Colon (tissue), 2 donors: ENCODE data around the gene INS.

Experiments
- FAIRE-seq: peaks from 2 replicates; lab custom pipeline; 2012; peaks lifted over from hg19 to GRCh38; lab: Jason Lieb, UNC
- donor health status: control.
- donor health status: control.

Gene INS

DNA sequence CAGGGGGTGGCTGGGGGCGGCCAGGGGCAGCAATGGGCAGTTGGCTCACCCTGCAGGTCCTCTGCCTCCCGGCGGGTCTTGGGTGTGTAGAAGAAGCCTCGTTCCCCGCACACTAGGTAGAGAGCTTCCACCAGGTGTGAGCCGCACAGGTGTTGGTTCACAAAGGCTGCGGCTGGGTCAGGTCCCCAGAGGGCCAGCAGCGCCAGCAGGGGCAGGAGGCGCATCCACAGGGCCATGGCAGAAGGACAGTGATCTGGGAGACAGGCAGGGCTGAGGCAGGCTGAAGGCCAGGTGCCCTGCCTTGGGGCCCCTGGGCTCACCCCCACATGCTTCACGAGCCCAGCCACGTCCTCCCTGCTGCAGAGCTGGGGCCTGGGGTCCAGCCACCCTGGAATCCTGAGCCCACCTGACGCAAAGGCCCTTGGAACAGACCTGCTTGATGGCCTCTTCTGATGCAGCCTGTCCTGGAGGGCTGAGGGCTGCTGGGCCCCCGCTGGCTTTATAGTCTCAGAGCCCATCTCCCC lies at the start of gene INS:
Gene INS (minus strand): TSS at position 474 of the 524 bp plus-strand sequence. CDS start 238 bp downstream, at position 236.
- FAIRE-seq = no peak

GRCh38 chr11:2210366-2211112 lies 49.5 kb upstream of the INS start:
- no peak for FAIRE-seq

GRCh38 chr11:2209900-2210321 lies 48.9 kb upstream of the INS start:
- no peak for FAIRE-seq

DNA sequence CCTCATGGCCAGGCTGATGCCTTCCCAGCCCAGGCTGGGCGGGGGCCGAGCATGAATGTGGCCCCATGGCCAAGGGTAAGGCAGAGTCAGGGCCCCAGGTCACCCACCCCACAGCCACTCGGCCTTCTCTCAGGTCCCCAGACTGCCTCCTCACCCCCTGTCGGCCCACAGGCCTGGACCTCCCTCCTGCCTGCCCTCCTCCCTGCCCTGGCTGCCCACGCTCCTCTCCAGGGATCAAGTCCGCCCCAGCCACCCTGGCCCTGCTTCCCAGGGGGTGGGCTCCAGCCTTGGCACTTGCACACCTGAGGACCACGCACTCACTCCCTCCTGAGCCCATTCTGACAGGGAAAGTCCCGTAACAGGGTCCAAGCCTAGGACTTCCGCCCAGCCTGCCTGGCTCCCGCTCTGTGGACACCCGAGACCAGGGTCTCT lies 48.4 kb upstream of the INS start:
- FAIRE-seq = no peak

GRCh38 chr11:2208691-2209369 lies 47.8 kb upstream of the INS start:
- no peak for FAIRE-seq

GRCh38 chr11:2207773-2208621 lies 47.0 kb upstream of the INS start:
- FAIRE-seq = no peak

GRCh38 chr11:2207212-2207611 lies 46.2 kb upstream of the INS start:
- FAIRE-seq = no peak

DNA sequence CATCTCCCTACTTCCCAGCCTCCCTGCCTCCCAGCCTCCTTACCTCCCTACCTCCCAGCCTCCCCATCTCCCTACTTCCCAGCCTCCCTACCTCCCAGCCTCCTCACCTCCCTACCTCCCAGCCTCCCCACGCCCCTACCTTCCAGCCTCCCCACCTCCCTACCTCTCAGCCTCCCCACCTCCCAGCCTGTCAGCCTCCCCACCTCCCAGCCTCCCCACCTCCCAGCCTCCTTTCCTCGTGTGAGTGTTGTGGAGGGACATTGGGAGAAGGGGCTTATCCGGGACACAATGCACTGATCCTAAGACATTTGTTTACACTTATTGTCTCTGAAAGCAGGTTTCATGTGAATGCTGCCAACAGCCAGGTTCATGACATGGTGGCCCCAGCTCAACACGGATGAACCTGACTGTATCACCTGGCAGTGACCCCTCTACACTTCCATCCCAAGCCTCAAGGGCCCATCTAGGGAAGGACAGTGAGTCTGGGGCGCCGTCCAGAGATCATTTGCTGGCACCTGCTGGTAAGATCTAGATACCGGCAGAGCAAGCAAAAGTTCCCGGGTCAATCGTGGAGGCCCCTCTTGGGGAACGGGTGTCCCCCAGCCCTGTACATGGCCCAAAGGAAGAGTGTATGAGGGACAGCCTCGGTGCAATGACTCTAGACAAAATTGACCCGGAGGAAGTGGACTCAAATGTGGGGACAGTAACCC lies 45.1 kb upstream of the INS start:
- no peak for FAIRE-seq

- no peak for FAIRE-seq
Observed at GRCh38 chr11:2205214-2205720, 44.3 kb upstream of the INS start.

DNA sequence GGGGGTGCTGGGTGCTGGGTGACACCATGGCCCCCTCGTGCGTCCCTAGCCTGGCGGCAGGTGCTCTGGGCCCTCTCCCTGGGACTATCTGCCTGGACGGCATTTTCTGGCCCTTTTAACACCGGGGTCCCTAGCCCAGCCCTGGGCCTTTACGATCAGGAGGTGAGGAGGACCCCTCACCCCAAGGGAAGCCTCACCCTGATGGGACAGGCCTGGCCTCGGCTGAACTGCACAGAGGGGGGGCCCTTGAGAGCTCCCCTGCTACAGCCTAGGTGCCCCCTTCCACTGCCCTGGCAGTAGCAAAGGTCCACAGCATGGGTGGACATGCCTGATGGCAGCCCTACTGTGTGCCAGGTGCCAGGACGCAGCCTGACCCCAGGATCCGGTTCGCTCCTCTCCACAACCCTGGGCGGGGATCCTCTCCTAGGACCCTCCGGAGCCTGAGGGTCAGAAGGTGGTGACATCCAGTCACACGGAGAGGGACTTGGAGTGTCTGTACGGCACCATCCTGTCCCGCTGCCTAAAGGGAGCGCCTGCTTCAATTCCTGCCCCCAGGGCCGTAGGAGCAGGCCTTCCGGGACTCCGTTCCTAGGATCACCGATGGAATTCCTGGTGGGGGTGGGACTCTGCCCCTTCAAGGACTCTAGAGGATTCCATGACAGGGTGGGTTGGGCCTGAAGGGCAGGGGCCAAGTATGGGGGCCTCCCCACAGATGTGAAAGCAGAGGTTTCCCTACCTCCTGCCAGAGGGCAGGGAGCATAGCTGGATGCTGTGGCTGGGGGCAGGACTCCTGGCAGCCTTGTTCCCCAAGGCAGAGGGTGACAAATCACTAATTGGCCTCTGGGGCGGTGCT lies 43.6 kb upstream of the INS start:
- FAIRE-seq = no peak

DNA sequence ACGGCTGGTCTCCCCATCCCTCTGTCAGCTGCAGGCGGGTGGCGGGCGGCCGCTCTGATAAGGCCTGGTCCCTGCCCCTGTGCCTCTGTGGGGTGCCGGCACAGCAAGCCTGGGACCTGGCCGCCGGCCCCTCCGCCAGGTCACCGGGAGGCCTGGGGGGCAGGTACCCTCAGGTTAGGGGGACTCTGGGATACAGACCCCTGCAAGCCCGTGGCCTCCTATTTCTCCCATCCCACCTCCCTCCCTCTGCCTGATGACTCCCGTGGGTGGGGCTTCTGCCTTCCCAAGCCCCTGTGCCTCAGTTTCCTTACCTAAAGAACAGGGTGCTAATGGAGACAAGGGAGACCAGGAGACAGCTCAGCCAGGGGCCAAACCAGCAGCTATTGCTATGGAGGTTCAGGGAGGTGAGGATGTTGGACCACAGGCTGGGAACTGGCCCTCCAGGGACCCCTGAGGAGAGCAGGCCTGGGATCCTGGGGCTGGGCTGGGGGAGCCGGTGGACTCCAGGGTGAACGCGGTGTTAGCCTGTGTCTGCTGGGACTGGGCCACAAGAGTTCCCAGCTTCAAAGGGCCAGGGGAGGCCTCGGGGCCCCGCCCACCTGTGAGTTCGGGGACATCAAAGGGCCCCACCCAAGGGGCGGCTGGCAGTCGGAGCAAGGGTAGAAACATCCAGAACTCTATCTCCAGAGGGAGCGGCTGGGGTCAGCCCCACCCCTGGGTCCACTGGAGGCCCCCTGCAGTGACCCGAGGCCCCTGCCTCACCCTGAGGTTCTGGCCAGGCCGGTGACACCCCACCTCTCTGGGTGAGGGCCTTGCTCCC lies 42.6 kb upstream of the INS start:
- FAIRE-seq = no peak

DNA sequence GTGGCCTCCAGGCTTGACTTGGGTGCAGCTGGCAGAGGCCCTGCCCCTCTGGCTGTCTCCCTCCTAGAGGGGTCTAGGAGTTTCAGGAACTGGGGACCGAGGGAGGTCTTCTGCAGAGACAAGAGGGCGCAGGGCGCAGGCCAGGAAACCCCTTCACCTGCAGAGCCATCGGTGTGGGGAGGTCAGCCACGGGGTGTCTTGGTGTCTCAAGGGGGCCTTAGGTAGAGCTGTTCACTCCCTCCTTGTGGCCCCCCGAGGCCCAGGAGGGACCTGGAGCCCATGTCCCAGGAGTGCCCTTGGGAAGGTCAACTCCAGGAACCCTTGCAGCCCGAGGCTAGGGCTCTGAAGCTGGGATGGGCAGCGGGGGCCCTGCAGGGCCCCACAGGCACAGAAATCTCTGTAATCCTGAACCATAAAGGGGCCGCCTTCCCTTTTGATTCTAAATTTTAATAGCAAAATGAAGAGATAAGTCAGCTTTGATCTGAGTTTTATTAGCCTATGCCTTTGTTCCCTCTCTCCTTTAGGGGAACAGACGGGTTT lies 42.0 kb upstream of the INS start:
- no peak for FAIRE-seq

DNA sequence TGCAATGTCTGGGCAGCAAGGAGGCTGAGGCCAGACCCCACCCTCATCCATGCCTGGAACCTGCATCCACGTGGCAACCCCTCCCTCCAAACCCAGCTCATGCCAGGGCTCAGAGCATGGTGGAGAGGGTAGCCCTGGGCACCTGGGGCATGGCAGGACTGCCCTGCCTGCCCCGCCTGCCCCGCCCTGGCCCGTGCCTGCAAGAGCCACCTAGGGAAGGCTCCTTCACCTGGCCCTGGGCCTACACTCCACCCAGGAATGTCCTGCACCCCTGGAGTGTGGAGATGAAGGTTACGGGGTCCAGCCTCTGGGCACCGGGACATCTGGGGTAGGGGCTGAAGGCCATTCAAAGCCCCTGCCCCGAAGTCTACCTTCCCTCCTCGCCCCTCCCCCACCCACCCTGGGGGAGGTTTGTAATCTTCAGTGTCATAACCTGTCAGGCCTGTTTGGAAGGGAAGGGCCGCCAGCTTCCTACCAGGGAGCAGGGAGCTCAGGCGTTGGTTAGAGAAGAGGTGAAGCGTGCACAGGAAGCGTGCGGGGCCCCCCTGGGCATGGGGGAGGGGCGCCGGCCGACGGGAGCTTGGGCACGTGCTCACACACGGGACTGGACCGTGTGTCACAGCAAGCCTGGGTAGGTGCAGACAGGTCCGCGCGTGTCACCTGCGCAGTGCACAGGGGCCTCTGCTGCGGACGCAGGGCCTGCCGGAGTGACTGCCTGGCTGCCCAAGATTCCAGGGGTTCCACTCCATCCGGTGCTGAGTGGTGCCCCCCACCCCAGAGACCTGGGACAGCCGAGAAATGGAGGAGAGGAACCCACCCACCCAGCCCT lies 41.3 kb upstream of the INS start:
- FAIRE-seq = no peak

- no peak for FAIRE-seq
Observed at GRCh38 chr11:2201542-2201941, 40.5 kb upstream of the INS start.

DNA sequence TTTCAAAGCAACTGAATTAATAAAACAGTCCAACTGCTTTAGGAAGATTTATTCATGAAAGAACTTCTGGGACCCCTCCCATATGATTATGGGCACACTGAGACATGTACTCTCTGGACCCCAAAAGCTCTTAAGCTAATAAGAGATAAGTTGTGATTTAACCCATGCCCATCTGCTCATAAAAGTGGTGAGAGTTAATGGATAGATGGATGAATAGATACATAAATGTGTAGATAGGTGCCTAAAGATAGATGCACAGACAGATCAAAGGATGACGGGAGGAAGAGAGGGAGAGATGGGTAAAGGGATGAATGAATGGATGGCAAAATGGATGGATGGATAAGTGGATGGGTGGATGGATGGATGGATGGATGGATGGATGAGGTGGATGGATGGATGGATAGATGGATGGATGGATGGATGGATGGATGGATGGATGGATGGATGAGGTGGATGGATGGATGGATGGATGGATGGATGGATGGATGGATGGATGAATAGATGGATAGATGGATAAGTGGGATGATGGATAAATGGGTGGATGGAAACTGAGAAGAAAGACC lies 40.0 kb upstream of the INS start:
- no peak for FAIRE-seq

- FAIRE-seq = no peak
Observed at GRCh38 chr11:2200536-2200935, 39.5 kb upstream of the INS start.

GRCh38 chr11:2199466-2200341 lies 38.7 kb upstream of the INS start:
- no peak for FAIRE-seq
